Right atrium auricular region (tissue), 2 donors: Measurements from ENCODE around the gene ADAM22. TPM values are rescaled to one million over a fixed set of nuclear protein-coding genes. Genes with fewer than 3 reads are reported as not detected.

Experiments
- DNase-seq: peaks from one replicate; pipeline ENCODE4 v3.0.0-alpha.2; 2019; ENCODE audit warnings: low spot score
- H3K27ac ChIP-seq, 2 donors: fragments of 200-600 bp; sonication (generic); 1 replicate in 1 of 2; 2 replicates in 1 of 2; pipeline ENCODE4 v1.5.1; 2016 to 2019
- H3K27me3 ChIP-seq, 2 donors: fragments of 200-600 bp; sonication (generic); one replicate each; pipeline versions ENCODE4 v1.5.1 to v1.6.0; 2017 to 2019
- H3K36me3 ChIP-seq: fragments of 200-600 bp; sonication (generic); one replicate; pipeline ENCODE4 v1.5.1; 2016
- H3K4me1 ChIP-seq, 2 donors: fragments of 200-600 bp; sonication (generic); one replicate each; pipeline versions ENCODE4 v1.5.1 to v1.6.0; 2017 to 2019
- H3K4me3 ChIP-seq, 2 donors: fragments of 200-600 bp; sonication (generic); 1 replicate in 1 of 2; 2 replicates in 1 of 2; pipeline ENCODE4 v1.5.1; 2017 to 2019; ENCODE audit warnings: mild to moderate bottlenecking in 1 of 2, moderate library complexity in 1 of 2
- H3K9me3 ChIP-seq, 2 donors: fragments of 200-600 bp; sonication (generic); one replicate each; pipeline ENCODE4 v1.5.1; 2019
- total RNA-seq, 2 donors: library from RNA; depleted of rRNA; stranded (reverse); fragments of >200 nt; gene quantifications; one replicate each; pipeline ENCODE4 v1.1.0, GENCODE V29; 2016
- TF ChIP-seq, protein P1 (sequence below), 2 donors: fragments of 200-600 bp; sonication (generic); IDR thresholded peaks; one replicate each; pipeline ENCODE4 v1.5.1; 2019; ENCODE audit warnings: antibody characterized with exemption in 2 of 2

ADAM22 gene
- total RNA-seq, 2 donors from 2014 or later = 1.9 to 3.9 TPM

DNA sequence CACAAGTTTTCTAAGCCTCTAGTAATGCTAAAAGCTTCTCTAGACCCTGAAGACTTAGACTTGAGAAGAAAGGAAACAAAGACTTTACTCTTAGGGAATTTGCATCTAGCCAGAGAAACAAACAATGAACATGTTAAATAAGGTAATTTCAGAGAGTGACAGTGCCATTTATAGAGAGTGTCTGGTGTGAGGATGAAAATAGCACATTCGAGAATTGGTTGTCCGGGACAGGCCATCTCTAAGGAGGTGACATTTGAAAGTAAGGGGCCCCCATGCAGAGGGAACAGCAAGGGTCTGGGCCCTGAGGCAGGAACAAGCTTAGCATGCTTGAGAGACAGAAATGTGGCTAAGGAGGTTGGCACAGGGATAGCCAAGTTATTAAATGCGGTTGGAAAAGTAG is 48.1 kb downstream of the ADAM22 start:
- no peak for DNase-seq
- Histone ChIP-seq H3K36me3 (no peaks in the 10 kb centered on the region), H3K4me3 (no peak overlapping the region), H3K4me1 (no peaks in the 10 kb centered on the region), H3K27me3 (no peaks in the 10 kb centered on the region), H3K27ac (no peak overlapping the region), H3K9me3 (no peaks in the 10 kb centered on the region)
- TF ChIP-seq, protein P1, sequence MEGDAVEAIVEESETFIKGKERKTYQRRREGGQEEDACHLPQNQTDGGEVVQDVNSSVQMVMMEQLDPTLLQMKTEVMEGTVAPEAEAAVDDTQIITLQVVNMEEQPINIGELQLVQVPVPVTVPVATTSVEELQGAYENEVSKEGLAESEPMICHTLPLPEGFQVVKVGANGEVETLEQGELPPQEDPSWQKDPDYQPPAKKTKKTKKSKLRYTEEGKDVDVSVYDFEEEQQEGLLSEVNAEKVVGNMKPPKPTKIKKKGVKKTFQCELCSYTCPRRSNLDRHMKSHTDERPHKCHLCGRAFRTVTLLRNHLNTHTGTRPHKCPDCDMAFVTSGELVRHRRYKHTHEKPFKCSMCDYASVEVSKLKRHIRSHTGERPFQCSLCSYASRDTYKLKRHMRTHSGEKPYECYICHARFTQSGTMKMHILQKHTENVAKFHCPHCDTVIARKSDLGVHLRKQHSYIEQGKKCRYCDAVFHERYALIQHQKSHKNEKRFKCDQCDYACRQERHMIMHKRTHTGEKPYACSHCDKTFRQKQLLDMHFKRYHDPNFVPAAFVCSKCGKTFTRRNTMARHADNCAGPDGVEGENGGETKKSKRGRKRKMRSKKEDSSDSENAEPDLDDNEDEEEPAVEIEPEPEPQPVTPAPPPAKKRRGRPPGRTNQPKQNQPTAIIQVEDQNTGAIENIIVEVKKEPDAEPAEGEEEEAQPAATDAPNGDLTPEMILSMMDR (IDR thresholded peaks at IDR 0.05) = no peak

GRCh38 chr7:87984088-87984487 is 50.0 kb downstream of the ADAM22 start:
- no peaks in the 10 kb centered on the region for H3K27me3 ChIP-seq
- TF ChIP-seq, protein P1 (IDR thresholded peaks at IDR 0.05) = no peak
- H3K4me3 ChIP-seq = no peak overlapping the region
- H3K27ac ChIP-seq = no peak overlapping the region
- no peaks in the 10 kb centered on the region for H3K4me1 ChIP-seq
- no peak for DNase-seq
- no peaks in the 10 kb centered on the region for H3K9me3 ChIP-seq
- no peaks in the 10 kb centered on the region for H3K36me3 ChIP-seq

DNA sequence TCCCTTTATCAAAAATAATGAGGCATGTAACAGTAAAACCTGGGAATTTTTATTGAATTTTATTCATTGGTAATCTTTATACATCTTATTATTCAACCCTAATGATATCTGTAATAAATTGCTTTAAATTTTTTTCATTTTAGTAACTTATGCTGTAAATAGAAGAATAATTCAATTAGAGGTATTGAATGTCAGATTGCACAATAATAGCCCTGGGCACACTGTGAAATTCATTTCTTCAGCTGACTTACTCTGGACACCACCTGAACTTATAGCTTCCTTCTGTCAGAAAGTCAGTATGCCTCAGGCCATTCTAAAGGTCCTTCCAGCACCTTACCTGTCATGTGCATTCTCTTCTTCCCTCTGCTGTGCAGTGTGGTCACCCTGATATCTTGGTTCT is 59.2 kb downstream of the ADAM22 start:
- Histone ChIP-seq H3K4me1 (no peaks in the 10 kb centered on the region), H3K27me3 (no peaks in the 10 kb centered on the region), H3K36me3 (no peaks in the 10 kb centered on the region), H3K27ac (no peak overlapping the region), H3K4me3 (no peak overlapping the region), H3K9me3 (no peaks in the 10 kb centered on the region)
- DNase-seq = no peak
- TF ChIP-seq, protein P1 (IDR thresholded peaks at IDR 0.05) = no peak

DNA sequence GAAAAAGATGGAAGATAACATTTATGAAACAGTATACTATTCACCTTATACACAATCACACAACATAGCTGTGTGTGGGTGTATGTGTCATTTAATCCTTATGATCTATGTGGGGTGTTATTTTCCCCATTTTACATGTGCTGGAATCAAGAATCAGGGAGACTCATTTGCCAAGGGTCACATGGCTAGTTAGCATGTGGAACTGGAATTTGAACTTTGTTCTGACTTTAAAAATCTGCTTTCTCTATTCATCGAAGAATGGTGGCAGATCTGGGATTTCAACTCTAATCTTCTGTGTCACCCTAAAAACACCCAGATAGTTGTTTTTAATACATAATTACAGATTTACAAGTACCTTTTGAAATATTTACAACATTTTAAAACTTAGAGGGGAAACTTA is 65.2 kb downstream of the ADAM22 start:
- no peaks in the 10 kb centered on the region for H3K36me3 ChIP-seq
- H3K4me3 ChIP-seq = no peak overlapping the region
- TF ChIP-seq, protein P1 (IDR thresholded peaks at IDR 0.05) = no peak
- H3K27me3 ChIP-seq = no peaks in the 10 kb centered on the region
- H3K27ac ChIP-seq = no peak overlapping the region
- no peak for DNase-seq
- no peaks in the 10 kb centered on the region for H3K9me3 ChIP-seq
- H3K4me1 ChIP-seq = no peaks in the 10 kb centered on the region

DNA sequence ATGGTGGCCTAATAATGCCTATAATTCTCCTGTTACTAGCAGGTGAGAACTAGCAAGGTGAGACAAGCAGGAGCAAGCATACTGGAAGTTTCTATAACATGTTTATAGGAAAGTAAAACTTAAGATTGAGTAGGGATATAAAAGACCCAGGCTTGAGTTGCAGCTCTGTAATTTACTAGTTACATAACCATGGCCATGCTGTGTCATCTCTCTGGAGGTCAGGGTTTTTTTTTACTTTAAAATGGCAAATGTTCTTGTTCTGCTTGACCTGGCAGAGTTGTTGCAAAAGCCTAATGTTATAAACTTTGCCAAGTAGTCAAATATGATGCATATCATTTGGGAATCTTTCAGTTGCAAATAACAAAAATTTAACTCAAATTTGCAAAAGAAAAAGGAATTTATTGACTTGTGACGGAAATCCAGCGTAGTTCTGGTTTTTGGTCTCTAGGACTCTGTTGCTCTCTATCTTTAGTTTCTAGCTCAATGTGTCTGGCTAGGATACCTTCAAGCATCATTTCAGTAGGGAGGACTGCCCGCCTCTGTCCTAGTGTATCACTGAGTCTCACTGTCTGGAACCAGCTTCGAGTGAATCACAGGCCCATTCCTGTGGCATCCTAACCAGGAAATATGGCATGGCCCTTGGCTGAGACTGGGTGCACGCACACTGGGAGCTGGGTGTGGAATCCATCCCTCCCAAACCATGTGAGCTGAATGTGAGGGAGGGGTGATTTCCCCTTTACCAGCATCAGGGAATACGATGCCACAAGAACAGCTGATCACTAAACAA is 67.9 kb downstream of the ADAM22 start:
- Histone ChIP-seq H3K9me3 (no peaks in the 10 kb centered on the region), H3K4me3 (no peak overlapping the region), H3K27me3 (no peaks in the 10 kb centered on the region), H3K4me1 (no peaks in the 10 kb centered on the region), H3K27ac (no peak overlapping the region), H3K36me3 (no peaks in the 10 kb centered on the region)
- DNase-seq = no peak
- TF ChIP-seq, protein P1 (IDR thresholded peaks at IDR 0.05) = no peak

DNA sequence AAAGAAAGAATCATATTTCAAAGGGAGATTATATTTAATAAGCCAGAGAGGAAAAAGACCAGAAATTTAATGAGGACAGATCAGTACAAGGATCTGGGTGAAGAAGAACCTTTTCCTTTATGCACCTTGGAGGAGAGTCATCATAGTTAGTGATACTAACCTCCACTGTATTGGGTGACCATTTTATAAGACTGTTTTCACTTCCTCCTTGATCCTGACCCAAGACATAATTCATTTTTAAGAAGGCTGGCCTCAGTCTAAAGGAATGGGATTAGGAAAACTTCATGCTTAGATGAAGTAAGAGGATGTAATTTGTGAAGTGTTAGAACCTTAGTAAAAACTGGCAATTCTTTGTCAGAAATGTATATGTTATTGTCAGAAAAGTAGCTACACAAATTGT is 68.6 kb downstream of the ADAM22 start:
- no peaks in the 10 kb centered on the region for H3K27me3 ChIP-seq
- no peak overlapping the region for H3K4me3 ChIP-seq
- TF ChIP-seq, protein P1 (IDR thresholded peaks at IDR 0.05) = no peak
- H3K36me3 ChIP-seq = no peaks in the 10 kb centered on the region
- no peak for DNase-seq
- H3K27ac ChIP-seq = no peak overlapping the region
- H3K4me1 ChIP-seq = no peaks in the 10 kb centered on the region
- no peaks in the 10 kb centered on the region for H3K9me3 ChIP-seq
